ENCODE measurements around the gene TMEM108. TPM values are rescaled to one million over a fixed set of nuclear protein-coding genes. Genes with fewer than 3 reads are reported as not detected.

TMEM108 gene
- polyA plus RNA-seq, 1 donor from 2014 or later: 2.1 TPM

DNA sequence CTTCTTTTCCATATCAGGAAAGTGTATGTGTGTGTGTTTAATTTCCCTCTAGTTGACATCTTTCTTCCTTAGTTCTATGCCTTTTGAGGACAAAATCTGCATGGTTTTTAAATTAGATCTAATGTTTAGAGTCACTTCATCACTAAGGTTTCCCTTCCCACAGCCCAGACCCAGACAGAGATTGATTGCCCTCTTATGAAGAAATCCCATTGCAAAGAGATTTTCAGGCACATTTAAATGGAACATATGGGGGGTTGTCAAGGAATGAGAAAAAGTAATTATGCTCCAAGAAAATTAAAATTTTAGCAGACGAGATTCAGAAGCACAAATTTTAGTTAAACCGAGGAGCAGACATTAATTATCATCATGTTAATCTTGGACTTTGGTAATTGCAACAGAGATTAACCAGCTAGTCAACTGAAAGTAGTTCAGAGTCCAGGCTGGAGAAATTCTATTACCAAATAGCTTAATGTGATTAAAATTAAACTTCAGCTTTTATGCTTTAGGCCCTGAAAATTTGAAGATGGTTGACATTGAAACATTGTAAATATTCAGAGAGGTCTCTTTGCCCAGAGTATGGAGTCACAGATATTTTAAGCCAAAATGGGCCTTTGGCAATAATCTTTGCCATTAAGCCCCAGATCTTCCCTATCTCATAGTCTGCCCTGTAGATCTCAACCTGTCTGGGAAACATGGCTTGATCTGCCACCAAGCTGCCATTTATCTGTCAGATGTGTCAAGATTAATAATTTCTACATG is 143.4 kb downstream of the TMEM108 start:
- Histone ChIP-seq H3F3A (ENCODE audit: insufficient read depth, low read length, poor library complexity, severe bottlenecking) (no peaks in the 10 kb centered on the region), H3K9ac (ENCODE audit: low read length) (no peak overlapping the region), H3K27me3 (ENCODE audit: insufficient read depth, low read depth, low read length) (no peaks in the 10 kb centered on the region), H2AFZ (ENCODE audit: low read depth, low read length) (no peak overlapping the region), H3K4me2 (ENCODE audit: low read length) (no peak overlapping the region), H3K4me3 (ENCODE audit: low read length) (no peak overlapping the region), H3K9me3 (ENCODE audit: low read length) (no peaks in the 10 kb centered on the region), H3K79me2 (replicated peaks; ENCODE audit: insufficient read depth, low read length) (no peaks in the 10 kb centered on the region), H4K20me1 (ENCODE audit: insufficient read depth) (no peaks in the 10 kb centered on the region), H3K36me3 (ENCODE audit: insufficient read depth, low read length) (no peaks in the 10 kb centered on the region), H3K27ac (ENCODE audit: low read length) (no peak overlapping the region), H3K9me2 (ENCODE audit: insufficient read depth, low read length) (no peaks in the 10 kb centered on the region)
- peak; percentile 81 for TF ChIP-seq EP300 (conservative IDR thresholded peaks at IDR 0.05; ENCODE audit: poor library complexity, severe bottlenecking)
- TF ChIP-seq POLR2AphosphoS5 (IDR thresholded peaks at IDR 0.05): peak; percentile 47
- TF ChIP-seq TAF1 (IDR thresholded peaks at IDR 0.05; ENCODE audit: low read depth): no peak
- TF ChIP-seq, protein P1, sequence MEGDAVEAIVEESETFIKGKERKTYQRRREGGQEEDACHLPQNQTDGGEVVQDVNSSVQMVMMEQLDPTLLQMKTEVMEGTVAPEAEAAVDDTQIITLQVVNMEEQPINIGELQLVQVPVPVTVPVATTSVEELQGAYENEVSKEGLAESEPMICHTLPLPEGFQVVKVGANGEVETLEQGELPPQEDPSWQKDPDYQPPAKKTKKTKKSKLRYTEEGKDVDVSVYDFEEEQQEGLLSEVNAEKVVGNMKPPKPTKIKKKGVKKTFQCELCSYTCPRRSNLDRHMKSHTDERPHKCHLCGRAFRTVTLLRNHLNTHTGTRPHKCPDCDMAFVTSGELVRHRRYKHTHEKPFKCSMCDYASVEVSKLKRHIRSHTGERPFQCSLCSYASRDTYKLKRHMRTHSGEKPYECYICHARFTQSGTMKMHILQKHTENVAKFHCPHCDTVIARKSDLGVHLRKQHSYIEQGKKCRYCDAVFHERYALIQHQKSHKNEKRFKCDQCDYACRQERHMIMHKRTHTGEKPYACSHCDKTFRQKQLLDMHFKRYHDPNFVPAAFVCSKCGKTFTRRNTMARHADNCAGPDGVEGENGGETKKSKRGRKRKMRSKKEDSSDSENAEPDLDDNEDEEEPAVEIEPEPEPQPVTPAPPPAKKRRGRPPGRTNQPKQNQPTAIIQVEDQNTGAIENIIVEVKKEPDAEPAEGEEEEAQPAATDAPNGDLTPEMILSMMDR (IDR thresholded peaks at IDR 0.05; ENCODE audit: poor library complexity, severe bottlenecking): no peak

GRCh38 chr3:133187870-133188379 is 149.7 kb downstream of the TMEM108 start:
- no peaks in the 10 kb centered on the region for H3K9me3 ChIP-seq (ENCODE audit: low read length)
- no peaks in the 10 kb centered on the region for H3F3A ChIP-seq (ENCODE audit: insufficient read depth, low read length, poor library complexity, severe bottlenecking)
- H3K9ac ChIP-seq (ENCODE audit: low read length): peak overlapping the region; percentile 5
- H3K79me2 ChIP-seq (replicated peaks; ENCODE audit: insufficient read depth, low read length): no peaks in the 10 kb centered on the region
- no peaks in the 10 kb centered on the region for H3K36me3 ChIP-seq (ENCODE audit: insufficient read depth, low read length)
- H3K9me2 ChIP-seq (ENCODE audit: insufficient read depth, low read length): no peaks in the 10 kb centered on the region
- H3K27ac ChIP-seq (ENCODE audit: low read length): peak overlapping the region; percentile 64
- TF ChIP-seq POLR2AphosphoS5 (IDR thresholded peaks at IDR 0.05) (peak; percentile 15), RAD21 (conservative IDR thresholded peaks at IDR 0.05) (no peak), EP300 (conservative IDR thresholded peaks at IDR 0.05; ENCODE audit: poor library complexity, severe bottlenecking) (peak; percentile 33)
- H4K20me1 ChIP-seq (ENCODE audit: insufficient read depth): no peaks in the 10 kb centered on the region
- H2AFZ ChIP-seq (ENCODE audit: low read depth, low read length): no peak overlapping the region
- peak overlapping the region; percentile 56 for H3K4me2 ChIP-seq (ENCODE audit: low read length)
- H3K27me3 ChIP-seq (ENCODE audit: insufficient read depth, low read depth, low read length): no peaks in the 10 kb centered on the region
- H3K4me3 ChIP-seq (ENCODE audit: low read length): peak overlapping the region; percentile 41

- H3K27me3 ChIP-seq (ENCODE audit: insufficient read depth, low read depth, low read length): no peaks in the 10 kb centered on the region
- H3K36me3 ChIP-seq (ENCODE audit: insufficient read depth, low read length): no peaks in the 10 kb centered on the region
- no peak for TF ChIP-seq RAD21 (conservative IDR thresholded peaks at IDR 0.05)
- TF ChIP-seq TAF1 (IDR thresholded peaks at IDR 0.05; ENCODE audit: low read depth): no peak
- TF ChIP-seq EZH2 (IDR thresholded peaks at IDR 0.05; ENCODE audit: borderline replicate concordance, insufficient read depth, low read length, poor library complexity, severe bottlenecking): no peak
- TF ChIP-seq, protein P1 (IDR thresholded peaks at IDR 0.05; ENCODE audit: poor library complexity, severe bottlenecking): no peak
- TF ChIP-seq POLR2AphosphoS5 (IDR thresholded peaks at IDR 0.05): no peak
- TF ChIP-seq, protein P2, sequence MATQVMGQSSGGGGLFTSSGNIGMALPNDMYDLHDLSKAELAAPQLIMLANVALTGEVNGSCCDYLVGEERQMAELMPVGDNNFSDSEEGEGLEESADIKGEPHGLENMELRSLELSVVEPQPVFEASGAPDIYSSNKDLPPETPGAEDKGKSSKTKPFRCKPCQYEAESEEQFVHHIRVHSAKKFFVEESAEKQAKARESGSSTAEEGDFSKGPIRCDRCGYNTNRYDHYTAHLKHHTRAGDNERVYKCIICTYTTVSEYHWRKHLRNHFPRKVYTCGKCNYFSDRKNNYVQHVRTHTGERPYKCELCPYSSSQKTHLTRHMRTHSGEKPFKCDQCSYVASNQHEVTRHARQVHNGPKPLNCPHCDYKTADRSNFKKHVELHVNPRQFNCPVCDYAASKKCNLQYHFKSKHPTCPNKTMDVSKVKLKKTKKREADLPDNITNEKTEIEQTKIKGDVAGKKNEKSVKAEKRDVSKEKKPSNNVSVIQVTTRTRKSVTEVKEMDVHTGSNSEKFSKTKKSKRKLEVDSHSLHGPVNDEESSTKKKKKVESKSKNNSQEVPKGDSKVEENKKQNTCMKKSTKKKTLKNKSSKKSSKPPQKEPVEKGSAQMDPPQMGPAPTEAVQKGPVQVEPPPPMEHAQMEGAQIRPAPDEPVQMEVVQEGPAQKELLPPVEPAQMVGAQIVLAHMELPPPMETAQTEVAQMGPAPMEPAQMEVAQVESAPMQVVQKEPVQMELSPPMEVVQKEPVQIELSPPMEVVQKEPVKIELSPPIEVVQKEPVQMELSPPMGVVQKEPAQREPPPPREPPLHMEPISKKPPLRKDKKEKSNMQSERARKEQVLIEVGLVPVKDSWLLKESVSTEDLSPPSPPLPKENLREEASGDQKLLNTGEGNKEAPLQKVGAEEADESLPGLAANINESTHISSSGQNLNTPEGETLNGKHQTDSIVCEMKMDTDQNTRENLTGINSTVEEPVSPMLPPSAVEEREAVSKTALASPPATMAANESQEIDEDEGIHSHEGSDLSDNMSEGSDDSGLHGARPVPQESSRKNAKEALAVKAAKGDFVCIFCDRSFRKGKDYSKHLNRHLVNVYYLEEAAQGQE (IDR thresholded peaks at IDR 0.05; ENCODE audit: borderline replicate concordance): no peak
- no peak for TF ChIP-seq SMC3 (conservative IDR thresholded peaks at IDR 0.05; ENCODE audit: poor library complexity)
- no peak for TF ChIP-seq MXI1 (conservative IDR thresholded peaks at IDR 0.05; ENCODE audit: poor library complexity, severe bottlenecking)
- TF ChIP-seq EP300 (conservative IDR thresholded peaks at IDR 0.05; ENCODE audit: poor library complexity, severe bottlenecking): no peak
- no peak overlapping the region for H3K27ac ChIP-seq (ENCODE audit: low read length)
- H4K20me1 ChIP-seq (ENCODE audit: insufficient read depth): no peaks in the 10 kb centered on the region
- no peaks in the 10 kb centered on the region for H3K9me2 ChIP-seq (ENCODE audit: insufficient read depth, low read length)
- H3K9ac ChIP-seq (ENCODE audit: low read length): no peak overlapping the region
- no peak overlapping the region for H3K4me2 ChIP-seq (ENCODE audit: low read length)
- no peaks in the 10 kb centered on the region for H3K9me3 ChIP-seq (ENCODE audit: low read length)
- H3K79me2 ChIP-seq (replicated peaks; ENCODE audit: insufficient read depth, low read length): no peaks in the 10 kb centered on the region
- H2AFZ ChIP-seq (ENCODE audit: low read depth, low read length): no peak overlapping the region
- no peaks in the 10 kb centered on the region for H3F3A ChIP-seq (ENCODE audit: insufficient read depth, low read length, poor library complexity, severe bottlenecking)
- no peak overlapping the region for H3K4me3 ChIP-seq (ENCODE audit: low read length)
Measured at GRCh38 chr3:133188996-133189395, 150.8 kb downstream of the TMEM108 start.

All from neural cell (in vitro differentiated cells).